ENCODE measurements around the gene IFI27.
A peak's percentile ranks its signal among the peaks of the same experiment; 100 is the strongest.
"Not testable (repeated sequence)": the region's sequence is repeated elsewhere in the genome, so short reads cannot be mapped to it uniquely, and the experiment has no call there.

The IFI27 gene

DNA sequence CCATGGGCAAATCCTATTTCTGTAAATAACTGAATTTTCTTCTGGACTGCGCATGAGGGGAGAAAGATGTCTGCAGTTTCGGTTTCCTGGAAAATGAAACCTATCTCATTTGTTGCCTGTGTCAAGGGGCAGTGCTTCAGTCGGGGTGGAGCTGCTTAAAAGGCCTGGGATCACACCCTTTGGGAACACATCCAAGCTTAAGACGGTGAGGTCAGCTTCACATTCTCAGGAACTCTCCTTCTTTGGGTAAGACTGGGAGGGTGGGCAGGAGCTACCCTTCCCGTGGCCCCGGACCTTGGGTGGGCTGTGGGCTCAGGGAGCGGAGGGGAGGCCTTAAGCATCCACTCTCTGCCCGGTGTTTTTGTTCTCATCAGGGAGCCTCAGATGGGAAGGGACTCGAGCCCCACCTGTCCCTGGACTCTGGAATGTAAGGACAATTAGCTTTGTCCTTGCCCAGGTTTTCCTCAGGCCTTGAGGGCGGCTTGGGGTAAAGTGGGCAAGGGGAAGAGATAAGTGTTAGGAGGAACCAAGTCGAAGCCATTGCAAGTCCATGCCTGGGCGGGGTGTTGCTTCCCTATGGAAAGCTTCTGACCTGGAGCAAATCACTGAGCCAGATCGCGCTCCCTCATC lies at the start of gene IFI27:
IFI27 (plus strand) TSS at position 185 of the 630 bp plus-strand sequence.
- no peak for DNase-seq (ENCODE audit: low read depth)

DNA sequence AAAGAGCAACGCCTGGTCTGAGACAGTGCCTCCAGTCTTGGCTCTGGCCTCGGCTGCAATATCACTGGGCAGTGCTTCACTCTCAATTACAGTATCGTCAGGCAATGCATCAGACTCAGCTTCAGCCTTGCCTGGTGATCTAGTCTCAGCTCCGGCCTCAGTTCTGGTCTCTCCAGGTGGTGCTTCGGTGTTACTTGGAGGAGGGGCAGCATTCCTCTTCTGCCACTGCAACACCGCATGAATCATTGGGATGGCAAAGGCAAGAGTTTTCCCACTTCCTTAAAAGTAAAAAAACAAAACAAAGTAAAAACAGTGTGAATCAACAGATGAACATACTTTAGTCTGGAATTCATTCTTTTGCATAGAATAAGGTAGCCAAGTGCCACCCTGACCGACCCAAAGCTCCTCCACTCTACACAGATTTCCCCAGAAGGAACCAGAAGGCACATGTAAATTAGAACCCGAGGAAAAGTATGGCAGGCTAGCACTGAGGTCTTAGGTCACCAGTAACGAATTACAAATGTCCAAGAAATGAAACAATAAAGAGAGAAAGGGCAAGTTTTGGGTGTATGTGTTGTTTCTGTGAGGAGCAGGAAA lies 48.1 kb upstream of the IFI27 start:
- DNase-seq (ENCODE audit: low read depth) = no peak

DNA sequence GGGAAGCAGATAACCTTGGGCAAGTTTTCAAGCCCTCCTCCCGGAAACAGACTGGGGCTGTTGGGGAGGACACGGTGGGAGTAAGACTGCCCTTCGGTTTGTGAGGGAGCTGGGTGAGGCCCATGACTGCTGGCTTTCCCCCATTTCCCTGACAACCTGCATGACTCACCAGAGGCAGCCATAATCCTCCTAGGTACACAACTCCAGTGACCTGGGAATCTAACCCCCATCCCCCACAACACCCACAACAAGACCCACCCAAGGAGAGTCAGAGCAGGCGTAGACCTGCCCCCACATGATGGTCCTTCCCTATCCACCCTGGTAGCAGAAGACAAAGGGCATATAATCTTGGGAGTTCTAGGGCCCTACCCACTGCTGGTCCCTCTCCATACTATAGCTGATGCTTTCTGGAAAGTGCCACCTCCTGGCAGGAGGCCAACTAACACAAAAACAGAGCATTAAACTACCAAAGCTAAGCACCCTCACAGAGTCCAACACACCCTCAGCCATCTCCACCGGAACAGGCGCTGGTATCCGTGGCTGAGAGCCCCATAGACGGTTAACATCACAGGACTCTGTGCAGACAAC lies 44.4 kb upstream of the IFI27 start:
- DNase-seq (ENCODE audit: low read depth) = no peak

DNA sequence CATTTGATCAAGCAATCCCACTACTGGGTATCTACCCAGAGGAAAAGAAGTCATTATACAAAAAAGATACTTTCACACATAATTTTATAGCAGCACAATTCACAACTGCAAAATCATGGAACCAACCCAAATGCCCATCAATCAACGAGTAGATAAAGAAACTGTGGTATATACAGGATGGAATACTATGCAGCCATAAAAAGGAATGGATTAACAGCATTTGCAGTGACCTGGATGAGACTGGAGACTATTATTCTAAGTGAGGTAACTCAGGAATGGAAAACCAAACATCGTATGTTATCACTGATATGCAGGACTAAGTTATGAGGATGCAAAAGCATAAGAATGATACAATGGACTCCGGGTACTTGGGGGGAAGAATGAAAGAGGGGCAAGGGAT lies 38.5 kb upstream of the IFI27 start:
- not testable (repeated sequence) for DNase-seq (ENCODE audit: low read depth)

DNA sequence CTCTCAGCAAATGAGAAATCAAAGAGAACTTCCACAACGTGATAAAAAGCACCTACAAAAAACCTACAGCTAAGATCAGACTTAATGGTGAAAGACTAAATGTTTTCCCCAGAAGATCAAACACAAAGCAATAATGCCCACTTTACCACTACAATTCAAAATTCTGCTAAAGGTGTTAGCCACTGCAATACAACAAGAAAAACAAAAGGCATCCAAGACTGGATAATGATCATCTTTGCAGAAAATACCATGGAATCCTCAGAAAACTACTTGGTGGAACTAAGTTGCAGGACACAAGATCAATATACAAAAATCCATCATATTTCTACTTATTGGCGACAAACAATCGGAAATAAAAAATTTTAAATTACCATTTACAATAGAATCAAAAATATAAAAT lies 36.0 kb upstream of the IFI27 start:
- no peak for DNase-seq (ENCODE audit: low read depth)

DNA sequence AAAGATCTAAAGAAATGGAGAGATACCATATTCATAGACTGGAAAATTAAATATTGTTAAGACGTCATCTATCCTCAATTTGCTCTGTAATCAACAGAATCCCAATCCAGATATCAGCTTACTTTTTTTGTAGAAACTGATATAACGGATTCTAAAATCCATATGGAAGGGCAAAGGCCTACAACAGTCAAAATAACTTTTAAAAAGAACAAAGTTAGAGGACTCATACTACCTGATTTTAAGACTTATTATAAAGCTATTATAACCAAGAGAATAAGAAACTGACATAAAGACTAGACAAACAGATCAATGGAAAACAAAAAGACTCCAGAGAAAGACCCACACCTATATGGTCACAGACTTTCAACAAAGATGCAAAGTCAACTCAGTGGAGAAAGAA lies 35.5 kb upstream of the IFI27 start:
- DNase-seq (ENCODE audit: low read depth) = no peak

DNA sequence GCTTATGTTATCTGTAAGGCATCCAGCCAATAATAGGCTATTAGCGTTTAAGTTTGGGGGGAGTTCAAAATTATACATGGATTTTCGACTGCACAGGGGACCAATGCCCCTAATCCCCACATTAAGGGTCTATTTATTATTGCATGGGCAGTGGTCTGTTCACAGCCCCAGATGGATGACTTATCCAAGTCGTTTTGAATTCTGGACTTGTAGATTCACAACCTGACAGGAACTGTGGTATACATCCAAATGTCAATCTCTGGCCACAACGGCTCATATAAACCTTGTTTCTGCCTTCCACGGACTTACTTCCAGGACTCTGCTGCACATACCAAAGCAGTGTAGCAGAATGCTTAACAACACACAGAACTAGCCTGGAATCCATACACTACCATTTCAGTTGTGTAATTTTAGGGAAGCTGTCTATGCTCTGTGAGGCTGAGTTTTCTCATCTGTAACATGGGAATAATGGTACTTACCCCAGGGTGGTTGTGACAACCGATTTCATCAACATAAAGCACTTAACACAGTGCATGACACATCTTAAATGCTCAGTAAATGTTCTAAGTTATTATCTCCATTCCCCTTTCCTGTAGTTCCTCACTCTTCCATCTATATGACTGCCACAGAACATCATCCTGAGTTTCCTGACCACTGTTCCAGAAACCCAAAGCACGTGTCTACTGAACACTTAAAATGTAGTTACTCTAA lies 33.3 kb upstream of the IFI27 start:
- no peak for DNase-seq (ENCODE audit: low read depth)

DNA sequence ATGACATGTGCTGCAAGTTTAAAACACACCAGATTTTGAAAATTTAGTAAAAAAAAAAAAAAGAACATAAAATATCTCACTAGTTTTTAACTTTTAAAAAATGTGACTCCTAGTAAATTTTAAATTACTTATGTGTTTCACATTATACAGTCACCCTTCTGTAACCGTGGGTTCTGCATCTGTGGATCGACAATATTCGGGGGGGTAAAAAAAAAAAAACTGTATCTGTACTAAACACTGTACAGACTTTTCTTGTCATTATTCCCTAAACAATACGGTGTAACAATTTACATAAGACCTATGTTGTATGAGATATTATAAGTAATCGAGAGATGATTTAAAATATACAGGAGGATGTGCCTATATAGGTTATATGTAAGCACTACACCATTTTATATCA lies 32.7 kb upstream of the IFI27 start:
- no peak for DNase-seq (ENCODE audit: low read depth)

DNA sequence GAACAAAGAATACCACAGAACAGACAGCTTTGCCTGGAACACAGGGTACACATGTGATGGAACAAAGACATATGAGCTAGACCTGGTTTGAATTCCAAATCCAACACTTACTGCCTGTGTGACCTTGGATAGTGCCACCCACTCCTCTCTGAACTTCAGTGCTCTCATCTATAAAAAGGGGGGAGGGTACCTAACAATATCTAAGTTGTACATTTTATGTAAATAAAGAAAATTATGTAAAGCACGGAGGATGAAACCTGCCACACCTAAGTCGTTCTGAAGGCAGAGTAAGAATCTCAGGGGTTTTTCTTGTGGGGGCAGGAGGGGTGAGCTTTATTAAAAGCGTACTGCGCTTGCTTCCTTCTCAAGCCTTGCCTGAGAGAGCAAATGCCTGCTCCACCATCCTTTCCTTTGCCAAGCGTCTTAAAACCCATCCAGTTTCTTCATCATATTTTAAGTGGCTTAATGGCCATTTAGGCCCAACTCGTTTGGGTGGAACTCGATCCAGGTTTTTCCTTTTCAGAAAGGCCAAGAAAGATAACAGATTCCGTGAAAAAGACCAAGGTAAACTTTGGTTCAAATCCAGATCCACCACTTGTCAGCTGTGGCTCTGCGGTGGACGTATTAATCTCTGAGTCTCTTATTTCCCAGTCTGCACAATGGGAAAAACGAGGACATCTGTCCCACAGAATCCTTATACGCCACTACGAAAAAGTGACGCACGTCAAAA lies 30.5 kb upstream of the IFI27 start:
- no peak for DNase-seq (ENCODE audit: low read depth)

DNA sequence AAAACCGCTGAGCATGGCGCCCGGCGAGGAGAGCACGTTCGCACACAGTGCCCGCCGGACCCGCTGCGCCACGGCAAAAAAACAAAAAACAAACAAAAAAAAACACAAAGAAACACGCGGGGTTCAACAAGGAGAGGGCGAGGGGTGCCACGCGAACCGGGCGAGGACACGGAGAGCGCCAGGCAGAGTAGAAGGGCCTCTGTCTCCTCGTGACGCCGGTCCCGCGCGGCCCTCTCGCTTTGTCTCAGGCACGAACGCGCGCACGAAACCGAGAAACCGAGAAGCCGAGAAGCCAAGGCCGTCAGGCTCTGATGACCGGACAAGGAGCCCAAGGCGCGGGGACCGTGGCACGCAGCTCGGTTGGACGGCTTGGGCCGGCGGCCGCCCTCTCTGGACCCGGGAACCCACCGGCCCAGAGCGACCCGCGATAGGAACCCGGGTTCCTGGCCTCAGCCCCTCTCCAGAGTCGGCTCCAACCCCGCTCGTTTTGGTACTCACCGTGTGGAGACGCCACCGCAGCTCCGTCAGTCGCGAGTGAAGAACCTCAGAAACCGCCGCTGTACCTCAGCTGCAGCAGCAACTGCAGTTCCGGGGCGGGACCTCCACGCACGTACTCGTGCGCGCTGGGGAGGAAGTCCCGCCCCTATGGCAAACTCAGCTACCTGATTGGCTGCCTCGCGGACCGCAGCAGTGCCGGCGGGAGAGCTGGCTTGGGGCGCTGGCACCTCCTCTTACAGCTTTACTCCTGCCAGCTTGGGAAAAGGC lies 29.7 kb upstream of the IFI27 start, which contains the start of the genes DDX24 and IFI27L1:
DDX24 (minus strand) TSS at position 582 of the 765 bp plus-strand sequence. CDS start 1,460 bp downstream, outside the sequence.
IFI27L1 (plus strand) TSS at position 690 of the 765 bp plus-strand sequence. CDS start 15,628 bp downstream, outside the sequence.
- peak; percentile 92 for DNase-seq (ENCODE audit: low read depth)

DNA sequence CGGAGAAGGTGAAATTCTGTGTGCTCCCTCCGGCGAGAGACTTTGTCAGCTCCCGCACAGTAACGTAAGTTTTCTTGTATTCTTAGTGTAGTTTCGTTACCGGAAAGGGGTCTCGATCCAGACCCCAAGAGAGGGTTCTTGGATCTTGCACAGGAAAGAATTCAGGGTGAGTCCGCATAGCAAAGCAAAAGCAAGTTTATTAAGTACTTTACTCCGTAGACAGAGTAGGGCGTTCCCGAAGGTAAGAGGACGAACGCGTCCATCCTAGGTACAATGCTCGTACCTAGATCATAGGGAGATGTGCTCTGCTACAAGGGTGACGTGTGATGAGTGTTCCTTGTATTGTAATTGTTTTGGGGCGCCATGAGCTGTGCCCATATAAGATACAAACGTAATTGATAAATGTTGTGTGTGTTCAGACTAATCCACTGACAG lies 29.1 kb upstream of the IFI27 start:
- no peak for DNase-seq (ENCODE audit: low read depth)

DNA sequence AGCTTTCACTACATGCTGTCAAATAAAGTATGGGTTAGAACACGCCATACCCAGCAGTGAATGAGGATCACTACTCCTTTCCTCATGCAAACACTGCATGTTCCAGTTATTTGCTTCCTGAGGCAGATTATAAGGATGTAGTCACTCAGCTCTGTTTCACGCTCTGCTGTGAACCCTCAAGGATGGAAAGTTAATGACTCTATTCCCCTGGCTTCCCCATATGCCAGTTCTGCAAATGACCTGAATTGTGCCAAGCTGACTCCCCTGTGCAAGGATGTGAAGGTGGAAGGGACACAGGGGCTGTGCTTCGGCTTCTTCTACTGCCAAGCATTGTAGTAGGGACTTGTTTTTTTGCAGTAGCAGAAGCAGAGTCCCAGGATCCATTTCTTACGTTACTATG lies 22.6 kb upstream of the IFI27 start:
- DNase-seq (ENCODE audit: low read depth) = no peak

DNA sequence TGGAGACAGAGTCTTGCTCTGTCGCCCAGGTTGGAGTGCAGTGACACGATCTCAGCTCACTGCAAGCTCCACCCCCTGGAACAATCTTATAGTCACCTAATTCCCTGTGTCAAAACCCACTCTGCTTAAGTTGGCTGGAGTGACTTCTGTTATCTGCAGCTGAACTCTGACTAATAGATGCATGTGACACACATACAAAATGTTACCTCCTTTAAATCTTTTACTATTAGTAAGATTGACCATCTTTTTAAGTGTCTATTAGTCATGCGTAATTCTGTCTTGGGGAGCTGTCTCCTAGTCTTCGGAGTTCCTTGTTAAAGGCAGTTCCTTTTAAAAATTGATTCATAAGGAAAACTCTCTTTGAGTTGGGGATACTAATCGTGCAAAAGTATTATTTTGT lies 22.0 kb upstream of the IFI27 start:
- DNase-seq (ENCODE audit: low read depth) = no peak

DNA sequence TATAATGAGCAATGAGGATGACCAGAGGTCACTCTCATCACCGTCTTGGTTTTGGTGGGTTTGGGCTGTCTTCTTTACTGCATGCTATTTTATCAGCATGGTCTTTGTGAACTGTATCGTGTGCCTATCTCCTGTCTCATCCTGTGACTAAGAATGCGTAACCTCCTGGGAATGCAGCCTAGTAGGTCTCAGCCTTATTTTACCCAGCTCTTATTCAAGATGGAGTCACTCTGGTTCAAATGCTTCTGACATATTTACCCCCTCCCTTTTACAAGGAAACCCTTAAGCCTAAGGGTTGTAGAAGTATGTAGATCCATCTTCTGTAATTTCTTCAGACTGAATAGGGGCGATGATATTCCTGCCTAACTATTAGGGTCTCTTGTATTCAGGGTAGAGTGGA lies 21.1 kb upstream of the IFI27 start:
- no peak for DNase-seq (ENCODE audit: low read depth)

DNA sequence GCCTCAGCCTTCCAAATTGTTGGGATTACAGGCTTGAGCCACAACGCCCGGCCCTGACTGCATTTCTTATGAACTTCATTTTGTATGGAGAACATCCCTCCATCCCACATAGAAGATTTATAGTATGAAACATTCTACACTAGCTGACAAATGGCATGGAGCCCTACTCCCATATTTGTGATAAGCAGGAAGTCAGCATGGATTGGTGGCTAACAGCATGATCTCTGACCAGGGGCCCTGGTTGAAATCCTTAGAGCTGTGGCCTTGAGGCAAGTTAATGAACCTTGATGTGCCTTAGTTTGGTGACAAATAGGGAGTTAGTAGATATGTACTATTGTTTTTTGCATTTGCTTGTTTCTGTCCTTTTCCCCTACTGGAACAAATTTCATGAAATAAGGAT lies 17.1 kb upstream of the IFI27 start:
- DNase-seq (ENCODE audit: low read depth) = no peak

DNA sequence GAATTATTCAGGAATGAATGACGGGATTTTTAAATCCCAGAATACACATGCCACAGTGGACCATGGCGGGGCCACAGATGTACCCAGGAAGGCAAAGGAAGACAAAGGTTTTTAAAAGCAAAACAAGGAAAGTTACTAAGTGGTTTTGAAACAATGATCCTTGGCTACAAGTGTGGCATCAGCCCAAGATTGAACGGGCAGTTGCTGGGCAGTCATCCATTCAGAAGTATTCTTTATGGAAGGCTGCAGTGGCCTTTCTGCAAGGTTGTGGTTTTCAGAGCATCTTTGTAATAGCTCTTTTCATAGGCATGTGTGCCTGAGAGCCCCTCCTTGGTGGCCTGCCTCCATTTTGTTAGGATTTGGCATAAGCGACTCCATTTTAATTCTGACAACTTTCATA lies 13.4 kb upstream of the IFI27 start:
- no peak for DNase-seq (ENCODE audit: low read depth)

DNA sequence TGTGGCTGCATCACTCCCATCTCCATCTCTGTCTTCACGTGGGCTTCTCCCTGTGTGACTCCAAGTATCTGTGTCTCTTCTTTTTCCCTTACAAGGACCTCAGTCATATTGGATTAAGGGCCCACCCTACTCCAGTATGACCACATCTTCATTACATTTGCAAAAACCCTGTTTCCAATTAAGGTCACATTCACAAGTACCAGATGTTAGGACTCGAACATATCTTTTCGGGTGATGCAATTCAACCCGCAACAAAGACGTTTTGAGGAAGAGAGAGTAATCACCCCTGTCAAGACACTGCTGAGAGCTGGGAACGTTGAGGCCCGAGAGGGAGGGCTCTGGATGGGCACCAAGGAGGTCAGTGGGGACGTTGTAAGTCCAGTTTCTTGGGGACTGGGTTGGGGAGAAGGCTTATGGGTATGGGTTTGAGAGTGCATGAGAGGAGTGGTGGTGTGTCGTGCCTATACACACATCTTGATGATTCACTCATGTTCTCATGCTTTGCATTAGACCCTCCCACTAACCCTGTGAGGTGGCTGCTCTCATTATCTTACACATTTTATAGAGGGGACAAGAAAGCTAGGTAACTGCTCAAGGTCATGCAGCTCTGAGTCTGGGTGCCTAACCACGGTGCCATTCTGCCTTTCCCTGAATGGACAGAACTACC lies 12.1 kb upstream of the IFI27 start:
- no peak for DNase-seq (ENCODE audit: low read depth)

DNA sequence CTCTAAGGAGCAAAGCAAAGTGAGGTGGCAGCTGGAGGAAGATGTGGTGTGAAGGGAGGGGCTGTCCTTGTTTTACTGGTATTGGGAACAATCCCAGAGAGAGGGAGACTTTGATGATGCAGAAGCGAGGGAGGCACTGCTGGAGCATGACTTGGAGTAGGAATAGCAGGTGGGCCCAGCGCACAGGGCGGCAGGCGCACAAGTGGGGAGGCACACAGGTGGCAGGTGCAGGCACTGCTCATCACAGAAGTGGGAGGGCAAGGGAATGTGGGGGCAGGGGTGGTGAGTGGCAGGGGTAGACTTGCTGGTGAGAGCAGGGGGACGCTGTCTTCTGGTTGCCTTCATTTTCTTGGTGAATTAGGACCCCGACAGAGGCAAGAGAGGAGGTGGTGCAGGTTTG lies 11.5 kb upstream of the IFI27 start:
- DNase-seq (ENCODE audit: low read depth) = no peak

DNA sequence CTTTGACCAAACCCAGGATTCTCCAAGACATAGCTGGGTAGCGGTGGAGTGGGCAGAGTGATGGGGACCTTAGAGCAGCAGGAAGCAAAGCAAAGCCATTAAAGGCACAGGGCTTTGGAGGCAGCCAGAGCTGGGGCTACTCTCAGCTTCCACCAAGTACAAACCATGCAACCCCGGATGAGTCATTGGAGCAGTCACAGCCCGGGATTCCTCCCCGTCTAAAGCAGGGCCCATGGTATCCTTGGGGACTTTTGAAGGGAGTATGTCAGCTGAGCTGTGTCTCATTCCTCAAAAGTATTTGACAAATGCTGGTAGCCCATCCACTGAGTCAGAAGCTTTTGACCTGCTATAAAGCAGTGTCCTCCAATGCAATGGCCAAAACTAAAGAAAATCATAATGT lies 9.7 kb upstream of the IFI27 start:
- no peak for DNase-seq (ENCODE audit: low read depth)

DNA sequence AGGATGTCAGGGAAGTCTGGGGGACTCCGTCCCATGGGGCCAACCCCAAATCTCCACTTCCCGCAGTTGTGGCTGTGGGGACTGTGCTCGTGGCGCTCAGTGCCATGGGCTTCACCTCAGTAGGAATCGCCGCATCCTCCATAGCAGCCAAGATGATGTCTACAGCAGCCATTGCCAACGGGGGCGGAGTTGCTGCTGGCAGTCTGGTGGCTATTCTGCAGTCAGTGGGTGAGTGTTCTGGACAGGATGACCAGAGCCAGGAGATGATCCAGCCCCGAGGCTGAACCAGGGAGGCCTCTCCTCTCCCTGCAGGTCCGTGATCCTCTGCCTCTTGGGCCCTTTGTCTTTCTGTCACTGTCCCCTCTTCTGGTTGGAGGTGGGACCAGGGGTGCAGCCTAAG lies 8.8 kb upstream of the IFI27 start:
- no peak for DNase-seq (ENCODE audit: low read depth)
